HS-5 (cell line): ENCODE data around the gene ABITRAM.
"Not testable (repeated sequence)": the region's sequence is repeated elsewhere in the genome, so short reads cannot be mapped to it uniquely, and the experiment has no call there.

ENCODE experiments used
- DNase-seq: peaks from one replicate; pipeline ENCODE4 v3.0.0-alpha.2; 2012; ENCODE audit warnings: low read depth

Gene ABITRAM

DNA sequence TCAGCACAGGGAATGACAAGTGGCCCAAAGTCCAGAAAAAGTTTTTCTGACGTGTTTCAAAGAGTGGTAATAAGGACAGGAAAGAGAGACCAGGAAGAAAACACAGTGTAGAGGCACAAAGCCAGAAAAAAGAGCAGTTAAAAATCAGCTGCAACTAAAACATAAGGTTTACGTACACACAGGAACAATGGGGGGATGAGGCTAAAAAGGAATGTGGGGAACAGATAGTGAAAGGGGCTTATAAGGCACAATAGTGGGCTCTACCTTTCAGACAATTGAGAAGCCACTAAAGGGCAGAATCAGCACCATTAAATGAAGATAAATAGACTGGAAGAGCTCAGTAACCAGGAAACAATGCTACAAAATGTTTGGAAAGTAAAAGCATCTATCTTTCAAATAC is 5.8 kb upstream of the ABITRAM start:
- no peak for DNase-seq

DNA sequence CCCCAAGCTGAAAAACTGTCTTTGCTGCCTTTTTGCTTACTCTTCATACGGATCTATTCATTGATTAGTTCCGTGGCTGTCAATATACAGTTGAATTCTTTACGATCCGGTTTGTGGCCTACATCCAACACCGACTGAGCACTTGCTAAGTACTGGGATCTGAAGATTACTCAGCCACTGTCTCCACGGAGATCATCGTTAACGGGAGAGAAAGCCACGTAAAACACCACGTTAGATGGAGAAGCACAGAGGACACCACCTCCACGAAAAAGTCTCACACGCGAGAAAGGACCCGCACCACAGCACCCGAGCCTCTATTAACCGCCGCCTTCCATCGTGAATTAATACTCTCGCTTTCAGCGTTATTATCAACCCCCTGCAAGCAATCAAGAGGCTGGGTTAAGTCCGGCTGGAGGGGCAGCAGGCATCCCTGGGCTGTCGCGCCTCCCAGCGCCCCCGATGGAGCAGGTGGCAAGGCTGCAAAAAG is 926 bp upstream of the ABITRAM start:
- peak; percentile 5 for DNase-seq

DNA sequence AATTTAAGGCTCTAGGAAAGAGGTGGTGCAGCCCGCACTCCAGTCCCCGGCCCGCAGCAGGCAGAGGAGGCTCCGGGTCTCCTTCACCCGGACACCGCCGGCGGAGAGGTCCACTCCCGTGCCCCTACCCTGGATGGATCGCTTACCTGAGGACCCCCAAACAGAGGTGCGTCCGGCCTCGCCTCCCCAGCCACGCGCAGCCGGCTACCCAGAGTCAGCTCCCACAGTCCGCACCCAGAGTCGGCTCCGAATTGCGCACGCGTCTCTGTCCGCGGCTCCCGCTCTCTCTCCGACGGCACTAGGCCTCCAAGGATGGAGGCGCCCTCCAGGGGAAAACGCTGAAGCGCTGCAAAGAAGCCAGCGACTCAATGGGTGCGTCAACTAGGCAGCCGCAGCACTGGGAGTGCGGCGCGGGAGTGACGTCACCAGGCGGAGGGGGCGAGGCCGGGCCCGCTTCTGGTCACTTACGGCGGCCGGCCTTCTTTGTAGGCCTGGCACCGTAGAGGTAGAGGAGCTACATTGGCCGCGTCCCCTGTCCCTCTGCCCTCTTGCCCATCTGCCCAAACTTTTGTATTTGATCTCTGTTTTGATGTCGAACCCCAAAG is 380 bp upstream of the ABITRAM start, which contains the start of gene ELP1:
Gene ELP1, minus strand, starts transcription at position 407 of the 605 bp plus-strand sequence. CDS start 2,978 bp downstream, outside the sequence.
- peak; percentile 79 for DNase-seq

DNA sequence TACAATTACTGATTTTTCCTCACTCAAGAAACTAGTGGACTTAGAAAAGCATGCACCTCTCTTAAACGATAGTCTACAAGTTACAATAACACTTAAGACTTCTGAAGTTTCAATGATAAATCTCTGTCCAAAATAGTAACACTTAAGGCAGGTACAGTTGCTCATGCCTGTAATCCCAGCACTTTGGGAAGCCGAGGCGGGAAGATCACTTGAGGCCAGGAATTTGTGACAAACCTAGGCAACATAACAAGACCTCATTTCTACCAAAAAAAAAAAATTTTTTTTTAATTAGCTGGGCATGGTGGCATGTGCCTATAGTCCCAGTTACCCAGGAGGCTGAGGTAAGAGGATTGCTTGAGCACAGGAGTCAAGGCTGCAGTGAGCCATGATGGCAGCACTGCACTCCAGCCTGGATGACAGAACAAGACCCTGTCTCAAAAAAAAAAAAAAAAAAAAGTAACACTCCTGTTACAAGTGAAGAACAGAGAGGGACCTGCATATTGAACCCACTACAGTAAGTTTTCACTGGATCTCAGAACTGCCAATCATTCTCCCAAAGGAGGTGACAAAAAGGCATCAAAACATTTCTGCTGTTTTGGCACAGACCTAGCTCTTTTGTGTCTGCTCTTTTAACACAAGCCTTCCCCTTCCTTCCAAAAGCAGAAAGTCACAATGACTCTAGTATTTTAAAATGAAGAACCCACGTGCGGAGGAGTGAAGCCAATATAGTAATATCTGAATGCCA is 3.5 kb downstream of the ABITRAM start:
- DNase-seq = no peak

DNA sequence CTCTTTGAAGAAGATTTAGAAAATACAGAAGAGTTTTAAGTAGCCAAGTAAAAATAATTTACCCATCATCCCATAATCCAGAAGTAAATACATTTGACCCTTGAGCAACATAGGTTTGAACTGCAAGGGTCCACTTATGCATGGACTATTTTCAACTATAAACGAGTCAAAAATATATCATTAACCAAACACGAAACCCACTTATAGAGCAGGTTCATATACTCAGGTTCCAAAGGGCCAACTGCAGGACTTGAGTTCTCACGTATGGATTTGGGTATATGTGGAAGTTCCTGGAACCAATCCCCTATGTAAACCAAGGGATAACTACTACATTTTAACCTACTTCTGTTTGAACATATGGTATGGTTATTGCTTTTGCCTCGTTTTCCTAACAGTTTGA is 5.8 kb downstream of the ABITRAM start:
- no peak for DNase-seq

DNA sequence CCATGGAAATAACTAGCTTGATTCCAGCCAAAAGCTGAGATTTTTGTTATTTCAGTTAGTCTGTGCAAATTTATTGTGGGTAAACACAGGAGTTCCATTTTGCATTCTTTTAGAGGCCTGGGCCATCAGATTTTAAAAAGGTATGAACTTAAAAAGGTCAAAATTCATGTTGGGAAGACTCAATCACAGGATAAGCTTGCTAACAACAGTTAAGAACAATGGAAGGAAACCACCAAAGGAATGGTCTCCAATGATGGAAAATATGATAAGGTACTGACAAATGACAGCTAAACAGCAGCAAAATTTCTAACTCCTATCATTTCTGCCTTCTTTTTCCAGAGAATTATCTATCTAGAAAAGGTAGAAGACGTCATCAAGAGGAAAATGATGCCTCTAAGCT is 16.0 kb downstream of the ABITRAM start:
- no peak for DNase-seq

DNA sequence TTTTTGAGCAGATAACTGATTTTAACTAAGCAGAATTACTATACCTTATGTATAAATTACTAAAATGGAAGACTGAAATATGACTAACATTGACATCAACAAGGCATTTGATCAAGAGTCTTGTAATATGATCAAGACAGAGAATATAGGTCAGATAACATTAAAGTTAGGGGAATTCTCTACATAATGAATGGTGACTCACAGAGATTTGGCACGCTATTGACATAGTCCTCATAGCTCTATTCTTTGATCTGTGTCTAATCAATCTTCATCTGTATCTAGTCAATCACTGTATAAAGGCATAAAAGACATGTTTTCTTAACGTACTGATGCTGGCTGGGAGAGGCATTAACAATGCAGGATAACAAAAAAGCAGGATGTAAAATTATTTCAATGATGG is 17.4 kb downstream of the ABITRAM start:
- peak; percentile 4 for DNase-seq

DNA sequence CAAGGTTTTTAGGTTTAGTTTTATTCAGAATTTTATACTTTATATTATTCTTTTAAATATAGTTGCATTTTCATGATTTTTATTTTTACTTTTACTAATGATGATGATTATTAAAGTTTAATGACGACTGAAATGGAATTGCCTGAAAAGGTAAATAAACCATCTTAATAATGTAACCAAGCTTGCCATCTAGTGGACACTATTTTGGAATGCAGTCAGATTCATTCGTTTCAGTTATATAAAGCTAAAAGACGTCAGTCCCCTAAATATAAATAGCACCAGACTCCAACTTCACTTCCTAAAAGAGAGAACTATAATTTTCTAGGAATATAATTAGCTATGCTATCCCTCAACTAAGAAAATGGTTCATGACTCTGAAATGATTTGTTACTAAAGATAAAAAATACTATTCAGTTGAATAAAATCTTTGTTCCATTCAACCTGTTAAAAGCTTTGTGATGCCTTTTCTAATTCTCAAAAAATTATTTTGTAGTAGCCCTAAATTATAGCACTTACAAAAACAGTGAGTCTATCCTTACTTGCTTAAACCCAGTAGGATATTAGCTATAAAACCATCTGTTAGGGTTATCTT is 19.9 kb downstream of the ABITRAM start:
- DNase-seq = peak; percentile 9

DNA sequence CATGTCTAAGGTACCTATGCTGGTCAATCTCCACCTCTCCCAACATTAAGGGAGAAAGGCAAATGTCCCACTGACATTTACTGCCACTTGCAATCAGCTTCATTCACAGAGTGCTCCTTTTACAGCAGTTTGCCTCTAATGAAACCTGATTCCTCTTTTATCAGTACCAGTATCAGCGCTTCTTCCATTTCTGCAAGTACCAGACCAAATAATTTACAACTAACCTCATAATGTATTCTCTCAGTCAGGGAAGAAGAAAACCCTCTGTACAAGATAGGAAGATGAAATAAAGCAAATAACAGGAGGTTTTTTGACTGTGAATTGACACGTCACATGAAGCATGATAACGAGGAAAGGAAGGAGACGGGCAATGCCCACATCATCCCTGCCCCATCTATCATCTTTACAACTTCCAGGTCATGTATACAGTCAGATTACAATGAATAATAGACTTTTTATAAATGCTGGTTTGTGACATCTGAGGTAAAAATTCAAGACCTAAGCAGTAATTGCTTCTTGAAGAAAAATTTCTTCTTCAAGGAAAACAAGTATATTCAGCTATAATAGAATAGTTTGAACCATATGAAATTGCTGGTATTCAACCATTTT is 21.9 kb downstream of the ABITRAM start:
- no peak for DNase-seq

DNA sequence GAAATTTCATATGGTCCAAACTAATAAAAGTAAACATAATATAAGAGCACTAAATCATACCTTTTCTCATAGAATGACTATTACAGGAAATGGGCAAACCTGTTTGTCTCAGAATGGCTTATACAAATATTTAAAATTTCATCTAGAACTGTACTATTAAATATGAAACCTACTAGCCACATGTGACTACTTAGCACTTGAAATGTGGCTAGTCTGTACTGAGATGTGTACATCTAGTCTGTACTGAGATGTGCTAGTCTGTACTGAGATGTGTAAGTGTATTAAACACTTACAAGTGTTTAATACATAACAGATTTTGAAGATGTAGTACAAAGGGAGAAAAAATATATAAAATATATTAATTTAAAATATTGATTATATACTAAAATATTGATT is 22.4 kb downstream of the ABITRAM start:
- DNase-seq = no peak

DNA sequence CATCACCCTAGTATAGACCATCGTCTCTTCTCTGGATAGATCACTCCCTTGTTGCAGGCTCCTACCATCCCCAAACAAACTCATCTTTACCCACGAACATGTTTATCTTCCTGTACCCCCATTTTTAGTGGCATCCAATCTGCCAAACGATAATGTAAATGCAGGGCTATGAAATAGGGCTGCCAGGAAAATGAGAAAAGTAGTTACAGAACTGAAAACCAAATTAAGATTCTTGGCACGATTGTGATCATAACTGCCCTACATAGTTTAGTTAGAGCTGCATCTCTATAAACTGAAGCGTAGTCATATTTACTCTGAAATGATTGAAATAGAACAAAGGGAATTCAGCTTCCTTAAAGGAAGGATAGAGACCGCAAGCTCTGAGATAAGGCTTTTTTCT is 26.1 kb downstream of the ABITRAM start:
- DNase-seq = no peak

DNA sequence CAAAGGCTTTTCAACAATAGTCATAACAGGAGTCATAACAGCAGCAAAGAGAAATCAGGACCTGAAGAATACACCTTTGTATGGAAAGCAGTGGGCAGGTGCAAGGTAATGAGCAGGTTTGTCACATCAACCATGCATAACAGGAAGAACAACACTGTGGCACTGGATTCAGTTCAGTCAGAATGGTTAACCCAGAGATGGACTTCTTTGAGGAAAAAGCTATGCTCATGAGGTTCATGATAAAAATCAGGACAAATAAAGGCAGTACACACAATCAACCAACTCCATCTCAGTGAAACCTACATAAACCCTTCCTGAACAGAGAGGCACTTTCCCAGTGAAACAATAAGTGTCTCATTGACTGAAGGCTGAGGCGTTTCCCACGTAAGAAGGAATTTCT is 27.0 kb downstream of the ABITRAM start:
- DNase-seq = no peak

DNA sequence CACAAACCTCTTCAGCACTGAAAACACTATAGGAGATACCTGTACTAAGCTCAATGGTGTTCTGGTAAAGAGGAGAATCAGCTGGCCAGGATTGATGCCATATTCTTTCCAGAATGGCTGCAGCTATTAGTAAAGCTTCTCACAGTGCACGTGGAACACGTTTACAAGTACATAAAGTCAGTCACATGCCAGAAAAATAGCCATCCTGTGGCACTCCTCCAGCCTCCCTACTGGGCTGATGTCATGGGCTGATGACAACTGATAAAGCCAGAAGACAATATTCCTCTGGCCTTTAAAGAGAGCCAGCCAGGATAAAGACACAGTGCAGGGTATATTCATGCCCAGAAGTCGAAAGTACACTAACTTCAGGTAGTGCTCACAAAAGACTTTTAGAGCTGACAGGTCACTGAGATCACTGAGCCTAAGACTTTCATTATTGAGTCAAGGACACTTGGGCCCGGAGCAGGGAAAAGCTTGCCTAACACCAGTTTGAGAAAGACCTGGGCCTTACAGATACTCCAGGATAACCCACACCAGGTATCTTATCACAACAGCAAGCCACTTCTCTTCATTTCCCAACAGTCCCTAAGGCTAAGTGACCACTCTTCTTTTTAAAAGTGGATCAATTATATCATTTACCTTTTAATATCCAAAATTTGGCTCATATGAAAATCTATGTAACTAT is 29.4 kb downstream of the ABITRAM start:
- DNase-seq = no peak

DNA sequence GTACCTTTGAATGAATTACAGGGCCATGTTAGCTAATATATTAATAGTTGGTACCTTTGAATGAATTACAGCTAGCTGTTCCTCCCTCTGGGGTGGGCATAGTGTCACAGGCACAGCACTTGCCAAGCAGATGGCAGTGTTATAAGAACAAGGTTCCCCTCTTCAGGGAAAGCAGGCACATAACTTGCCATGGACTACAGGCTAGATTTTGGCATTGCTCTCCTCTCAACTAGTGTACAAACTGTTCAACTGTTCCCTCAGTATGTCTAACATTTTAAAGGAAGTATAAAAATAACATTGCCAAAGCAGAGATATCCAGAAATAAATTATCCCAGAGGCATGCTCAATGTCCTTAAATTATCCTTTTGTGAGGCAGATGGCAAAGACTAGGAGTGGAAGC is 33.7 kb downstream of the ABITRAM start:
- DNase-seq = no peak

DNA sequence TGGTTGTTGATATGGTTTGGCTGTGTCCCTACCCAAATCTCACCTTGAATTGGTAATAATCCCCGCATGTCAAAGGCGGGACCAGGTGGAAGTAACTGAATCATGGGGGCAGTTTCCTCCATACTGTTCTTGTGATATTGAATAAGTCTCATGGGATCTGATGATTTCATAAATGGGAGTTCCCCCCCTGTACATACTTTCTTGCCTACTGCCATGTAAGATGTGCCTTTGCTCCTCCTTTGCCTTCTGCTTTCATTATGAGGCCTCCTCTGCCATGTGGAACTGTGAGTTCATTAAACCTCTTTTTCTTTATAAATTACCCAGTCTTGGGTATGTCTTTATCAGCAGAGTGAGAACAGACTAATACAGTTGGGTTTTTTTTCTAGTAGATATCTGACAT is 37.2 kb downstream of the ABITRAM start:
- DNase-seq = not testable (repeated sequence)

DNA sequence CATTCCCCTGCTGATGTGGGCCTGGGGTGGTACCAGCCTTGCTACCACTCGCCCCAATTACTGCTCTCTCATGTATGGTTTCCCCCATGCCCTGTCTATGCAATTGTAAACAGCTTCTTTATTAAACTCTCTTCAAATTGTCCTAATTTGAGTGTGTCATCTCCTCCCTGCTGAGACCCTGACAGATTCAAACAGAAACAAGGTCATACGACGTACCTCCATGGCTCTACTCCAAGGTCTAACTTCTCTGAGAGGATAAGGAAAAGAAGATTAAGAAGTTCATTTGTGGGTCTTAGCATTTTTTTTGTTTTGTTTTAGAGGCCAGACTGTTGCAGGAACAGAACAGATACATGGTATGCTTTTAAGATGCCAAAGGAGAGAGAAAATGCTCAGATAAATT is 38.0 kb downstream of the ABITRAM start:
- DNase-seq = no peak

DNA sequence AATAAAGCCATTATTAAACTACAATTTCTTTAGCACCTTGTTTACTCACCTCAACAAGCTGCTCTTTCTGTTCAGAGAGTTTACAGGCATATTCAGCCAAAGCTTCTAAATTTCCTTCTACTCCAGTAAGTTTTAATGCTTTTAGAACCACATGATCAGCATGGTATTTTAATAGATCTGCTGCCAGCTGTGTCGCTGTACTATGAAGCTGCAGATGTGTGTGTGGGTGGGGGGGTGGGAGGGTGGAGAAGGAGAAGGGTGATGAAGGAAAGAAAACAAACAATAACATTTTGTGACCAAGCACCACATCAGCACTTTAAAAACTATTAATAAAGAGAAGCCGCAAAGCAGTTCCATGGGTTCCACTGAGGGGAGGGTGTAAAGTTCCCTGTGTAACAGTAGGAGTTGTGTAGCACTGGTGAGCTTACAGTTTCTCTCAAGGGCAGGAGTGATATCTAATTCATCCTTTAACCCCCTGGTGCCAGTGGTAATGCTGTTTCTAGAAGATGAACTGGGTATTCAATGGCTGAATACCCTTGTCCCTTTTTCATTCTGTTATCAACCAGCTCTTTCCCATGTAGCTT is 38.5 kb downstream of the ABITRAM start:
- no peak for DNase-seq

DNA sequence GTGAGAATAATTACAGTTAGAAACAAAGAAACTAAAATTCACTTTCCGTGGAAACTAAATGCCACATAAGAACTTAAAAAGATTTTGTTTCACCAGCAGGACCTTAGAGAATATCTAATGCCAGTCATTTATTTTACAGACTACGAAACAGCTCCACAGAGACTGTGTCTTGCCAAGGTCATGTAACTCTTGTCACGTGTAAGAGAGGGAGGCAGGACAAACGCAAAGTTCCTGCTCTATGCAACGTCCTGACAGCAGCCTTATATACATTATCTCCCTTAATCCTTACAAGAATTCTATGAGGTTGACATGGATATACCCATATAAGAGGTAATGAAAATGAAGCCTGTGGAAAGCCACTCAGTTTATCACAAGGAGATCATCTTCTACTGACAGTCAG is 39.7 kb downstream of the ABITRAM start:
- no peak for DNase-seq

DNA sequence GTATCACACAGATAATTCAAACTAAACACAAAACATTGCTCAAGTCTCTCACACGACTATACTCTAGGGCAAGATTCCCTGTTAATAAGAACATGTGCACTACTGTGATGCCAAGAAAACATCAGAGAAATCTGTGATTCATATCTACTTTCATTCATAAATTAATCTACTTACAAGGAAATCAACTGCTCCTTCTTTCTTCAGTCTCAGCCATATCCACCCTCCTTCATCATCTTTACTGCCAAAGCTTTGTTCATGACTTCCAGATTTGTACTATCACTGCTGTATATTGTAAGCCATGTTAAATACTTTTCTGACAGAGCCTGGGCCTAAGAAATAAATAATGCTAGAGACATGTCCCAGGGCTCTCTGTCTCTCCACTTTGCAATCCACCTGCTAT is 44.0 kb downstream of the ABITRAM start:
- no peak for DNase-seq

DNA sequence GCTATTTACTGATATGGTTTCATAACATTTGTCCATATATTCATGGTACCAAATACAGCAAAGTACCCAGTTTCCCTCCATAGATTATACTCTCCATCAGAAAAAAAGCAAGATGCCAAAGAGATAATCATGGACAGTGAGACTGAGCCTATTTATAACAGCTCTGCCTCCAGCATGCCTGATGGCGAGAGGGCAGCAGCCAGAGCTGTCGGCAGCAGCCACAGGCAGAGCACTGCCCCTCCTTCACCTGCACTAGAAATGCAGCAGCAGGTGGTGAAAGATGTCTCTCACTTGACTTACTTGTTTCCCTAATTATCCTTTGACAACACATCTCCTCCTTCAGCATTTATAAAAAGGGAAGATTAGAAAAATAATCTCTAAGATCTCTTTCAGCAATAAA is 46.7 kb downstream of the ABITRAM start:
- DNase-seq = no peak

DNA sequence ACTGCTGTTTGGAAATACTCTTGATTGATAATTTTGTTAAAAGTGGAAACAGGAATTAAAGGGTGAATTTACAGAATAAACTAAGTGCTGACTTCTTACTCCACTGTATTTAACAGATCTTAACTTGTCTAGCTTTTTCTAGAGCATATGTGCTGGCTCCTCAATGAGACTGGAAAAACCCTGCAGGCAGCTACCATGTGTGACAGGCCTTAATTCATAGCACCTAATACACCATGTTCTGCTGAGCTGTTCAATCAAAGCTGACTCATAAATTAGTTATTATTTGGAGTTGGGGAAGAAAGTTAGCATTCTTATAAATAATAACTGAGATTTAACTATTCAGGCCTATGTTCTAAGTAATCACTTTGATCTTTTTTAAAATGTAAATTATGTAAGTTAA is 49.7 kb downstream of the ABITRAM start:
- DNase-seq = no peak
